ENCODE results near the gene MECP2.
A peak's percentile ranks its signal among the peaks of the same experiment; 100 is the strongest.

The MECP2 gene

GRCh38 chrX:154030715-154031305, 66.7 kb downstream of the MECP2 start:
- no peak for DNase-seq

- DNase-seq, result no peak
These were observed 67.3 kb downstream of the MECP2 start for GRCh38 chrX:154030266-154030665.

- peak; percentile 2 for DNase-seq
These were observed 68.1 kb downstream of the MECP2 start for GRCh38 chrX:154029439-154029838.

GRCh38 chrX:154028502-154029184, 68.9 kb downstream of the MECP2 start:
- DNase-seq, result no peak

- no peak for DNase-seq
These were observed 69.5 kb downstream of the MECP2 start for GRCh38 chrX:154027986-154028385.

- no peak for DNase-seq
These were observed 70.5 kb downstream of the MECP2 start for GRCh38 chrX:154027022-154027402.

GRCh38 chrX:154026136-154027021, 71.1 kb downstream of the MECP2 start:
- DNase-seq, result no peak

- DNase-seq, result no peak
These were observed 72.3 kb downstream of the MECP2 start for GRCh38 chrX:154025230-154025629.

GRCh38 chrX:154024271-154024670, 73.2 kb downstream of the MECP2 start:
- DNase-seq, result no peak

GRCh38 chrX:154023276-154024000, 74.1 kb downstream of the MECP2 start:
- DNase-seq, result no peak

- no peak for DNase-seq
These were observed 75.4 kb downstream of the MECP2 start for GRCh38 chrX:154022108-154022507.

- DNase-seq, result peak; percentile 11
These were observed 76.3 kb downstream of the MECP2 start for GRCh38 chrX:154021131-154021611.

GRCh38 chrX:154020536-154021115, 76.9 kb downstream of the MECP2 start:
- peak; percentile 50 for DNase-seq

GRCh38 chrX:154019633-154020528, 77.6 kb downstream of the MECP2 start, which contains the start of gene IRAK1:
IRAK1 (minus strand) TSS chrX:154019902; CDS start chrX:154019812, 90 bp downstream.
- DNase-seq, result peak; percentile 71

- no peak for DNase-seq
These were observed 78.4 kb downstream of the MECP2 start for GRCh38 chrX:154019061-154019621.

GRCh38 chrX:154018518-154019060, 78.9 kb downstream of the MECP2 start:
- DNase-seq, result no peak

GRCh38 chrX:154017766-154018517, 79.6 kb downstream of the MECP2 start:
- DNase-seq, result no peak

- DNase-seq, result no peak
These were observed 81.0 kb downstream of the MECP2 start for GRCh38 chrX:154016366-154017076.

GRCh38 chrX:154015581-154016264, 81.8 kb downstream of the MECP2 start:
- no peak for DNase-seq
